Neural progenitor cell (in vitro differentiated cells): ENCODE results near the gene SLC35F4. TPM values are rescaled to one million over a fixed set of nuclear protein-coding genes. Genes with fewer than 3 reads are reported as not detected.

Experiments
- DNase-seq: peaks from one replicate; pipeline ENCODE4 v3.0.0-alpha.2; 2016; ENCODE audit warnings: low spot score
- H2AFZ ChIP-seq: fragments of 200-600 bp; sonication (generic); replicated peaks from 2 replicates; pipeline ENCODE4 v1.6.1; 2016; ENCODE audit warnings: antibody characterized with exemption
- H3F3A ChIP-seq: fragments of 200-600 bp; sonication (generic); 2 replicates; pipeline ENCODE4 v1.6.1; 2016; ENCODE audit warnings: antibody characterized with exemption, low read depth
- H3K27ac ChIP-seq: fragments of 200-600 bp; sonication (generic); 2 replicates; pipeline ENCODE4 v1.5.1; 2016; ENCODE audit warnings: mild to moderate bottlenecking
- H3K27me3 ChIP-seq: fragments of 200-600 bp; sonication (generic); 2 replicates; pipeline ENCODE4 v1.6.1; 2016; ENCODE audit warnings: mild to moderate bottlenecking, moderate library complexity
- H3K36me3 ChIP-seq: fragments of 200-600 bp; sonication (generic); 2 replicates; pipeline ENCODE4 v1.5.1; 2016
- H3K4me1 ChIP-seq: fragments of 200-600 bp; sonication (generic); 2 replicates; pipeline ENCODE4 v1.6.1; 2016; ENCODE audit warnings: mixed run types
- H3K4me2 ChIP-seq: fragments of 200-600 bp; sonication (generic); 2 replicates; pipeline ENCODE4 v1.6.1; 2016
- H3K4me3 ChIP-seq: fragments of 200-600 bp; sonication (generic); 2 replicates; pipeline ENCODE4 v1.5.1; 2016
- H3K79me2 ChIP-seq: fragments of 200-600 bp; sonication (generic); 2 replicates; pipeline ENCODE4 v1.6.1; 2016; ENCODE audit warnings: low read depth
- H3K9ac ChIP-seq: fragments of 200-600 bp; sonication (generic); 2 replicates; pipeline ENCODE4 v1.6.1; 2016
- H3K9me3 ChIP-seq: fragments of 200-600 bp; sonication (generic); 2 replicates; pipeline ENCODE4 v1.5.1; 2016; ENCODE audit warnings: low read depth
- H4K20me1 ChIP-seq: fragments of 200-600 bp; sonication (generic); 2 replicates; pipeline ENCODE4 v1.6.1; 2016; ENCODE audit warnings: low read depth
- H3K27ac Mint-ChIP-seq: 3 replicates; pipeline ENCODE4 v1.8.0; 2021; ENCODE audit warnings: mixed read lengths
- H3K27me3 Mint-ChIP-seq: 2 replicates; pipeline ENCODE4 v1.8.0; 2022; ENCODE audit warnings: low read depth, mild to moderate bottlenecking, inconsistent platforms, moderate library complexity, mixed read lengths; ENCODE audit not compliant: insufficient read depth
- H3K36me3 Mint-ChIP-seq: 3 replicates; pipeline ENCODE4 v1.8.0; 2021; ENCODE audit warnings: mixed read lengths
- H3K4me1 Mint-ChIP-seq: 3 replicates; pipeline ENCODE4 v1.8.0; 2021; ENCODE audit warnings: mixed read lengths
- H3K4me3 Mint-ChIP-seq: 3 replicates; pipeline ENCODE4 v1.8.0; 2021; ENCODE audit warnings: mild to moderate bottlenecking, moderate library complexity, mixed read lengths
- H3K9me3 Mint-ChIP-seq: 3 replicates; pipeline ENCODE4 v1.8.0; 2020; ENCODE audit warnings: mixed read lengths
- CTCF ChIP-seq: fragments of 200-600 bp; sonication (generic); IDR thresholded peaks from 2 replicates; pipeline ENCODE4 v1.5.1; 2017; ENCODE audit warnings: antibody characterized with exemption, mild to moderate bottlenecking
- EZH2 ChIP-seq: fragments of 200-600 bp; sonication (generic); IDR thresholded peaks from 2 replicates; pipeline ENCODE4 v1.6.1; 2017; ENCODE audit warnings: antibody characterized with exemption, mild to moderate bottlenecking, moderate library complexity
- EZH2phosphoT487 ChIP-seq: fragments of 200-600 bp; sonication (generic); IDR thresholded peaks from 2 replicates; pipeline ENCODE4 v1.6.1; 2017; ENCODE audit warnings: antibody characterized with exemption
- total RNA-seq: library from RNA; depleted of rRNA; stranded (reverse); fragments of >200 nt; gene quantifications from 2 replicates; pipeline ENCODE4 v1.2.3, GENCODE V29; 2015; ENCODE audit warnings: low replicate concordance

Gene SLC35F4
- total RNA-seq, 1 donor from 2014 or later: not detected

DNA sequence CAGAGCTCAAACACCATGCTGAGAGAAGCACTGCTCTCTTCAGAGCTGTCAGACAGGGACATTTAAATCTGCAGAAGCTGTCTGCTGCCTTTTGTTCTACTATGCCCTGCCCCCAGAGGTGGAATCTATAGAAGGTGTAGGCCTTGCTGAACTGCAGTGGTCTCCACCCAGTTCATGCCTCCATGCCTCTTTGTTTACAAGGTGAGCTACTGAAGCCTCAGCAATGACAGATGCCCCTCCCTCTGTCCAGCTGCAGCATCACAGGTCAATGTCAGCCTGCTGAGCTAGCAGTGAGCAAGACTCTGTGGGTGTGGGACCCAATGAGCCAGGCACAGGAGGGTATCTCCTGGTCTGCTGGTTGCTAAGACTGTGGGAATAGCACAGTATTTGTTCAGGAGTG, 346.8 kb downstream of the SLC35F4 start:
- H4K20me1 ChIP-seq: no peaks in the 10 kb centered on the region
- peaks cover 3% of the 10 kb centered on the region for H3K9me3 ChIP-seq
- no peak overlapping the region for H2AFZ ChIP-seq
- no peak overlapping the region for H3K4me3 ChIP-seq
- H3K4me1 ChIP-seq: no peaks in the 10 kb centered on the region
- no peak for DNase-seq
- Mint-ChIP-seq H3K27me3 (peaks cover 4% of the 10 kb centered on the region), H3K27ac (no peak overlapping the region), H3K4me1 (no peaks in the 10 kb centered on the region), H3K4me3 (no peak overlapping the region), H3K9me3 (peaks cover 28% of the 10 kb centered on the region), H3K36me3 (no peaks in the 10 kb centered on the region)
- no peak overlapping the region for H3K27ac ChIP-seq
- TF ChIP-seq CTCF (no peak), EZH2phosphoT487 (no peak), EZH2 (no peak)
- H3K79me2 ChIP-seq: no peaks in the 10 kb centered on the region
- H3F3A ChIP-seq: peaks cover 3% of the 10 kb centered on the region
- no peaks in the 10 kb centered on the region for H3K27me3 ChIP-seq
- H3K9ac ChIP-seq: no peak overlapping the region
- no peak overlapping the region for H3K4me2 ChIP-seq
- H3K36me3 ChIP-seq: no peaks in the 10 kb centered on the region
